HepG2 (cell line): Measurements from ENCODE around the gene BAZ1B. TPM values are rescaled to one million over a fixed set of nuclear protein-coding genes. Genes with fewer than 3 reads are reported as not detected.
A peak's percentile ranks its signal among the peaks of the same experiment; 100 is the strongest.

Experiments used
- FLYWCH1 ChIP-seq: sonication (generic); formaldehyde crosslinking; IDR thresholded peaks from 2 replicates; pipeline ENCODE4 v1.8.1; 2023; ENCODE audit warnings: mild to moderate bottlenecking, missing genetic modification reagents
- HOXA3 ChIP-seq: sonication (generic); formaldehyde crosslinking; IDR thresholded peaks from 2 replicates; pipeline ENCODE4 v1.5.0; 2020; ENCODE audit warnings: missing genetic modification reagents
- MAF1 ChIP-seq: sonication (generic); formaldehyde crosslinking; IDR thresholded peaks from 2 replicates; pipeline ENCODE4 v1.5.0; 2020; ENCODE audit warnings: missing genetic modification reagents, borderline replicate concordance
- NFAT5 ChIP-seq: sonication (generic); formaldehyde crosslinking; IDR thresholded peaks from 2 replicates; pipeline ENCODE4 v1.4.0; 2020; ENCODE audit warnings: missing genetic modification reagents
- PAF1 ChIP-seq: IDR thresholded peaks from 2 replicates; pipeline ENCODE4 v1.6.1; 2016; ENCODE audit warnings: missing genetic modification reagents, missing compliant biosample characterization
- PAWR ChIP-seq: sonication (generic); formaldehyde crosslinking; IDR thresholded peaks from 2 replicates; pipeline ENCODE4 v1.4.0; 2020; ENCODE audit warnings: missing genetic modification reagents, mild to moderate bottlenecking, borderline replicate concordance
- REL ChIP-seq: sonication (generic); formaldehyde crosslinking; conservative IDR thresholded peaks from 2 replicates; pipeline ENCODE4 v1.8.0; 2022; ENCODE audit warnings: mild to moderate bottlenecking, missing genetic modification reagents, moderate library complexity
- SETDB1 ChIP-seq: sonication (generic); formaldehyde crosslinking; IDR thresholded peaks from 2 replicates; pipeline ENCODE4 v1.5.1; 2020; ENCODE audit warnings: missing genetic modification reagents, mild to moderate bottlenecking, borderline replicate concordance
- YY1 ChIP-seq: IDR thresholded peaks from 2 replicates; pipeline ENCODE4 v1.6.1; 2011; ENCODE audit warnings: low read length, low read depth, moderate library complexity, mild to moderate bottlenecking; ENCODE audit not compliant: insufficient read depth, insufficient replicate concordance
- ZBTB33 ChIP-seq: sonication (generic); formaldehyde crosslinking; IDR thresholded peaks from 2 replicates; pipeline ENCODE4 v1.4.0; 2020; ENCODE audit warnings: missing genetic modification reagents
- ZBTB38 ChIP-seq: sonication (generic); formaldehyde crosslinking; IDR thresholded peaks from 2 replicates; pipeline ENCODE4 v1.5.1; 2020; ENCODE audit warnings: mild to moderate bottlenecking, missing genetic modification reagents
- ZNF253 ChIP-seq: sonication (generic); formaldehyde crosslinking; IDR thresholded peaks from 2 replicates; pipeline ENCODE4 v1.8.0; 2022; ENCODE audit warnings: mild to moderate bottlenecking, missing genetic modification reagents, borderline replicate concordance
- ZNF580 ChIP-seq: IDR thresholded peaks from 2 replicates; pipeline ENCODE4 v1.6.1; 2016; ENCODE audit warnings: low read depth, borderline replicate concordance
- ZNF776 ChIP-seq: sonication (generic); formaldehyde crosslinking; IDR thresholded peaks from 2 replicates; pipeline ENCODE4 v1.4.0; 2020; ENCODE audit warnings: mild to moderate bottlenecking, missing genetic modification reagents
- ZSCAN21 ChIP-seq: sonication (generic); formaldehyde crosslinking; IDR thresholded peaks from 2 replicates; pipeline ENCODE4 v1.8.0; 2022; ENCODE audit warnings: mild to moderate bottlenecking, missing genetic modification reagents, moderate library complexity, borderline replicate concordance
- polyA plus RNA-seq, 8 experiments: library from polyadenylated mRNA; depleted of rRNA in 3 of 8; stranded (reverse) in 7 of 8; unstranded in 1 of 8; fragments of >200 nt; fragmentation: Illumina TruSeq in 4 of 8; extraction: Trizol in 4 of 8; gene quantifications; 2 replicates each; pipeline versions ENCODE4 v1.2.1 to v1.2.3, GENCODE V29; 2011 to 2016; ENCODE audit warnings: low read depth in 4 of 8, missing spikeins in 1 of 8, mixed read lengths in 1 of 8; ENCODE audit not compliant: insufficient read depth in 1 of 8
- total RNA-seq, 5 experiments: library from RNA; depleted of rRNA; stranded (reverse); fragments of >200 nt; fragmentation: Illumina TruSeq; extraction: Trizol; gene quantifications; 2 replicates each; pipeline ENCODE4 v1.2.3, GENCODE V29; 2016; ENCODE audit warnings: low read depth in 1 of 5

Gene BAZ1B
- total and polyA plus RNA-seq, 2 of the 13 experiments (the other 11 are each of a cell fraction or from before 2014, with no cell fraction given) = 18.6 to 69.4 TPM

- TF ChIP-seq ZBTB33 (peak; percentile 94), NFAT5 (CRISPR knock-in tag) (peak; percentile 35; the same call in 1 of the 2 replicates), FLYWCH1 (0 out of 2 replicates have a peak, but pooled peaks have one; percentile 32), ZNF253 (CRISPR knock-in tag) (0 out of 2 replicates have a peak, but pooled peaks have one; percentile 32), ZBTB38 (peak; percentile 58; the same call in 1 of the 2 replicates), PAWR (no peak), SETDB1 (CRISPR knock-in tag) (no peak), HOXA3 (CRISPR knock-in tag) (peak; percentile 76), ZSCAN21 (CRISPR knock-in tag) (peak; percentile 35; the same call in 1 of the 2 replicates), ZNF776 (CRISPR knock-in tag) (0 out of 2 replicates have a peak, but pooled peaks have one; percentile 46), YY1 (peak; percentile 6), MAF1 (CRISPR knock-in tag) (0 out of 2 replicates have a peak, but pooled peaks have one; percentile 13), ZNF580 (no peak), PAF1 (no peak), REL (CRISPR knock-in tag) (0 out of 2 replicates have a peak, but pooled peaks have one; percentile 14)
Observed at GRCh38 chr7:73433924-73434700, 88.0 kb downstream of the BAZ1B start (continued).
